H1 (cell line): Measurements from ENCODE around the gene OGFOD1. TPM values are rescaled to one million over a fixed set of nuclear protein-coding genes. Genes with fewer than 3 reads are reported as not detected.

Experiments
- CTCF ChIA-PET: fragments of 300-600 bp; sonication (Branson Sonifier 250); formaldehyde crosslinking; loops from one replicate; lab custom pipeline; 2021; ENCODE audit not compliant: partially characterized antibody; lab: Charles Lee
- POLR2A ChIA-PET: fragments of 300-600 bp; sonication (Branson Sonifier 250); formaldehyde crosslinking; loops from one replicate; lab custom pipeline; 2021; ENCODE audit warnings: inconsistent platforms; ENCODE audit not compliant: partially characterized antibody; lab: Charles Lee
- DNase-seq, 2 experiments: peaks; one replicate each; pipeline versions ENCODE4 v3.0.0 to v3.0.0-alpha.2; 2010 to 2022; ENCODE audit warnings: low spot score in 2 of 2, low read depth in 1 of 2, mixed read lengths in 1 of 2
- FAIRE-seq: peaks from 2 replicates; lab custom pipeline; 2011; peaks lifted over from hg19 to GRCh38; lab: Jason Lieb, UNC
- H2AFZ ChIP-seq: 2 replicates; pipeline ENCODE4 v1.8.1; 2012; ENCODE audit warnings: low read length, inconsistent platforms
- H2AK5ac ChIP-seq: 2 replicates; pipeline ENCODE4 v1.6.1; 2013; ENCODE audit warnings: low read depth, low read length
- H2BK120ac ChIP-seq: replicated peaks from 2 replicates; pipeline ENCODE3; 2013; ENCODE audit warnings: low read depth, low read length, inconsistent platforms
- H2BK12ac ChIP-seq: 2 replicates; pipeline ENCODE4 v1.6.1; 2013; ENCODE audit warnings: low read depth, low read length
- H2BK15ac ChIP-seq: 2 replicates; pipeline ENCODE4 v1.6.1; 2013; ENCODE audit warnings: low read length
- H2BK20ac ChIP-seq: 2 replicates; pipeline ENCODE4 v1.6.1; 2013; ENCODE audit warnings: low read length
- H2BK5ac ChIP-seq: 2 replicates; pipeline ENCODE4 v1.6.1; 2013; ENCODE audit warnings: low read depth, low read length
- H3K14ac ChIP-seq: 2 replicates; pipeline ENCODE4 v1.6.1; 2013; ENCODE audit warnings: inconsistent platforms; ENCODE audit not compliant: insufficient read length
- H3K18ac ChIP-seq: 2 replicates; pipeline ENCODE4 v1.6.1; 2013; ENCODE audit warnings: low read length; ENCODE audit errors: extremely low read depth
- H3K23ac ChIP-seq: 2 replicates; pipeline ENCODE4 v1.6.1; 2013; ENCODE audit warnings: inconsistent platforms; ENCODE audit not compliant: insufficient read length
- H3K23me2 ChIP-seq: 2 replicates; pipeline ENCODE4 v1.6.1; 2013; ENCODE audit warnings: low read depth, low read length
- H3K27ac ChIP-seq: 2 replicates; pipeline ENCODE4 v1.6.1; 2011; ENCODE audit warnings: low read depth, low read length, inconsistent platforms
- H3K27me3 ChIP-seq, 4 experiments: replicated peaks in 1 of 4; 1 replicate in 1 of 4; 2 replicates in 3 of 4; pipeline versions ENCODE4 v1.6.1 to v1.8.1; 2011 to 2013; ENCODE audit warnings: low read length in 3 of 4, mild to moderate bottlenecking in 3 of 4, inconsistent platforms in 2 of 4, mixed read lengths in 2 of 4, moderate library complexity in 1 of 4; ENCODE audit not compliant: control insufficient read depth in 3 of 4, insufficient read depth in 3 of 4; ENCODE audit errors: extremely low read depth in 1 of 4
- H3K36me3 ChIP-seq, 4 experiments: 2 replicates each; pipeline versions ENCODE4 v1.6.1 to v1.8.1; 2011 to 2013; ENCODE audit warnings: mild to moderate bottlenecking in 4 of 4, low read length in 3 of 4, moderate library complexity in 2 of 4, control low read depth in 1 of 4, inconsistent platforms in 1 of 4; ENCODE audit not compliant: insufficient read depth in 4 of 4, control insufficient read depth in 2 of 4
- H3K4ac ChIP-seq: replicated peaks from 2 replicates; pipeline ENCODE3; 2013; ENCODE audit warnings: low read length, low read depth, mixed read lengths, inconsistent platforms; ENCODE audit not compliant: insufficient read length
- H3K4me1 ChIP-seq, 4 experiments: replicated peaks in 1 of 4; 1 replicate in 1 of 4; 2 replicates in 3 of 4; pipeline versions ENCODE4 v1.6.1 to v1.8.1; 2011 to 2013; ENCODE audit warnings: low read length in 3 of 4, inconsistent platforms in 2 of 4, mixed read lengths in 1 of 4; ENCODE audit not compliant: insufficient read depth in 4 of 4, control insufficient read depth in 3 of 4
- H3K4me2 ChIP-seq, 2 experiments: 2 replicates each; pipeline versions ENCODE4 v1.6.1 to v1.8.1; 2011 to 2013; ENCODE audit warnings: low read depth in 2 of 2, low read length in 2 of 2, control low read depth in 1 of 2, inconsistent platforms in 1 of 2, mild to moderate bottlenecking in 1 of 2; ENCODE audit not compliant: insufficient read depth in 1 of 2
- H3K4me3 ChIP-seq, 4 experiments: fragments of 200-600, 300-600 bp in 1 of 4; sonication (generic), shearing (Covaris generic), sonication (Bioruptor Twin) in 1 of 4; 2 replicates each; pipeline versions ENCODE4 v1.5.1 to v1.8.1; 2011 to 2016; ENCODE audit warnings: low read length in 4 of 4, low read depth in 3 of 4, control low read depth in 2 of 4, inconsistent platforms in 2 of 4, mild to moderate bottlenecking in 2 of 4, mixed read lengths in 1 of 4, moderate library complexity in 1 of 4; ENCODE audit not compliant: insufficient read depth in 2 of 4; ENCODE audit errors: extremely low read depth in 1 of 4
- H3K56ac ChIP-seq: replicated peaks from 2 replicates; pipeline ENCODE3; 2013; ENCODE audit warnings: low read depth, mild to moderate bottlenecking, mixed read lengths, low read length, inconsistent platforms; ENCODE audit not compliant: insufficient read length
- H3K79me1 ChIP-seq: 2 replicates; pipeline ENCODE4 v1.6.1; 2013; ENCODE audit warnings: low read depth, low read length, control low read depth
- H3K79me2 ChIP-seq, 2 experiments: 2 replicates each; pipeline versions ENCODE4 v1.6.1 to v1.8.1; 2012 to 2013; ENCODE audit warnings: low read length in 2 of 2, mild to moderate bottlenecking in 2 of 2, inconsistent platforms in 1 of 2; ENCODE audit not compliant: insufficient read depth in 2 of 2, control insufficient read depth in 1 of 2
- H3K9ac ChIP-seq, 4 experiments: replicated peaks in 1 of 4; 1 replicate in 1 of 4; 2 replicates in 3 of 4; pipeline versions ENCODE4 v1.6.1 to v1.8.1; 2011 to 2013; ENCODE audit warnings: low read depth in 3 of 4, low read length in 3 of 4, control low read depth in 2 of 4, mild to moderate bottlenecking in 2 of 4, moderate library complexity in 2 of 4, inconsistent platforms in 1 of 4; ENCODE audit errors: extremely low read depth in 1 of 4
- H3K9me3 ChIP-seq, 2 experiments: 2 replicates each; pipeline versions ENCODE4 v1.6.1 to v1.8.1; 2012 to 2013; ENCODE audit warnings: mild to moderate bottlenecking in 2 of 2, moderate library complexity in 2 of 2, control low read depth in 1 of 2, inconsistent platforms in 1 of 2, low read depth in 1 of 2, low read length in 1 of 2, mixed read lengths in 1 of 2; ENCODE audit not compliant: insufficient read depth in 2 of 2
- H4K20me1 ChIP-seq, 2 experiments: replicated peaks in 1 of 2; 2 replicates each; pipeline versions ENCODE3 to v1.8.1; 2011 to 2013; ENCODE audit warnings: inconsistent platforms in 2 of 2, low read length in 2 of 2, mild to moderate bottlenecking in 1 of 2; ENCODE audit not compliant: insufficient read depth in 2 of 2, control insufficient read depth in 1 of 2
- H4K5ac ChIP-seq: 2 replicates; pipeline ENCODE4 v1.6.1; 2013; ENCODE audit warnings: low read length, low read depth, mixed read lengths, inconsistent platforms; ENCODE audit not compliant: insufficient read length
- H4K8ac ChIP-seq: 2 replicates; pipeline ENCODE4 v1.8.0; 2013; ENCODE audit warnings: mild to moderate bottlenecking, moderate library complexity, low read length, inconsistent platforms; ENCODE audit not compliant: insufficient read depth; ENCODE audit errors: extremely low read depth
- H4K91ac ChIP-seq: replicated peaks from 2 replicates; pipeline ENCODE3; 2013; ENCODE audit warnings: low read length, mixed read lengths, inconsistent platforms; ENCODE audit not compliant: insufficient read length
- CEBPB ChIP-seq: IDR thresholded peaks from 2 replicates; pipeline ENCODE4 v1.6.1; 2012; ENCODE audit warnings: low read depth, low read length
- EZH2 ChIP-seq: fragments of 200-600 bp; sonication (generic); IDR thresholded peaks from 2 replicates; pipeline ENCODE4 v1.7.1; 2012; ENCODE audit warnings: low read depth, mild to moderate bottlenecking, moderate library complexity, low read length, inconsistent platforms; ENCODE audit not compliant: severe bottlenecking
- GTF2F1 ChIP-seq: IDR thresholded peaks from 2 replicates; pipeline ENCODE4 v1.6.1; 2012; ENCODE audit warnings: low read depth, low read length, improper control_type of control experiment, borderline replicate concordance
- HDAC2 ChIP-seq, 2 experiments: fragments of 300-600 bp in 1 of 2; sonication (generic) in 1 of 2; IDR thresholded peaks; 2 replicates each; pipeline ENCODE4 v1.6.1; 2011 to 2012; ENCODE audit warnings: low read depth in 2 of 2, low read length in 2 of 2, mild to moderate bottlenecking in 2 of 2, moderate library complexity in 2 of 2, borderline replicate concordance in 1 of 2, inconsistent platforms in 1 of 2
- POU5F1 ChIP-seq: IDR thresholded peaks from 2 replicates; pipeline ENCODE4 v1.6.1; 2011; ENCODE audit warnings: low read depth, mild to moderate bottlenecking, low read length, moderate library complexity
- SRF ChIP-seq: IDR thresholded peaks from 2 replicates; pipeline ENCODE4 v1.6.1; 2011; ENCODE audit warnings: mild to moderate bottlenecking, low read depth, low read length, moderate library complexity
- TEAD4 ChIP-seq: IDR thresholded peaks from 2 replicates; pipeline ENCODE4 v1.6.1; 2012; ENCODE audit warnings: low read depth, low read length, inconsistent platforms, mixed read lengths
- WGBS, 2 experiments: shearing (Covaris generic) in 1 of 2; methylation state at CpG; one replicate each; pipeline versions ENCODE4 v1.1.6 to v1.1.7; 2013 to 2015; ENCODE audit warnings: low lambda C conversion rate in 2 of 2, mixed read lengths in 2 of 2, inconsistent platforms in 1 of 2, low coverage in 1 of 2, missing lambda C conversion rate in 1 of 2; ENCODE audit not compliant: insufficient replicate concordance in 2 of 2, insufficient coverage in 1 of 2, insufficient read length in 1 of 2; ENCODE audit errors: extremely low coverage in 1 of 2, missing lambda C conversion rate in 1 of 2; 5-methylcytosine and 5-hydroxymethylcytosine counted together
- polyA plus RNA-seq, 7 experiments: library from polyadenylated mRNA; depleted of rRNA in 3 of 7; stranded (reverse) in 5 of 7; unstranded in 2 of 7; fragments of >200 nt in 5 of 7; fragments of 200-250 nt in 2 of 7; gene quantifications; 1 replicate in 5 of 7; 2 replicates in 1 of 7; 4 replicates in 1 of 7; pipeline versions ENCODE4 v1.2.1 to v1.2.3, GENCODE V29; 2011 to 2013; ENCODE audit warnings: missing spikeins in 2 of 7, mixed read lengths in 2 of 7
- total RNA-seq: library from RNA; stranded (reverse); fragmentation: NEBNext Ultra II Directional; extraction: Animal tissue kit (Norgen Biotek cat#: 25700); gene quantifications from 2 replicates; pipeline ENCODE4 v1.2.1, GENCODE V29; 2021

Gene OGFOD1
- total and polyA plus RNA-seq, 2 of the 8 experiments (the other 6 are each of a cell fraction or from before 2014, with no cell fraction given) = 24.6 to 61.4 TPM

DNA sequence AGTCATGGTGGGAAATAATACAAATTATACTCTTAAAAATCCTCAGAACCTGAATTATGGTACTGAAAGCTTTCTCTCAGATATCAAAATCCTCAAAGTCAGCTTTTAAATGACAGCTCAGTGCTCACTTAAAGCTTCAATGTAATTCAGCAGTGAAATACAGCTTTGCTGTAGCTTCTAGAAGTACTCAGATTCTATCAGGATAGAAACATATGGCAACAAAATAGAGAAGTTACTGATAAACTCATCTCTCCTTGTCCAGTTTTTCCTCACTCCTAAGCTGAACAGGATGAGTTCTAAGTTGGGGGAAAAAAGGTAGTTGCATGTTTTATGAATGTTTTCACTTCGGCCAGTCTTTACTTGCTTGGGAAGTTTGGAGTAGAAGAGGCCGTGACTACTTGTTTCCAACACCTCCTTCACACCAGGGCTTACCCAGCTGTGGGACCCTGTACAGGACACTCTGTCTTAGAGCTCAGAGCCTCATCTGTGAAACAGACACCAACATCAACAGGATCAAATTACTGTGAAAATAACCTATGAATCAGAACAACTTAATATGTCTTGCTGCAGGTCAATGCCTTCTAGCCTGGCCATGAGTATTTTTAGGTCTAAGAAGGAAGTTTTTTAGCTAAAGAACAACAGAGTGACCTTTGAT lies 30.2 kb downstream of the OGFOD1 start:
- H2BK12ac ChIP-seq = no peak overlapping the region
- H3K23ac ChIP-seq = no peak overlapping the region
- no peaks in the 10 kb centered on the region for H3K23me2 ChIP-seq
- no peaks in the 10 kb centered on the region for H3K79me1 ChIP-seq
- H2BK5ac ChIP-seq = no peak overlapping the region
- FAIRE-seq = no peak
- H3K56ac ChIP-seq = no peak overlapping the region
- H4K91ac ChIP-seq = no peak overlapping the region
- H3K79me2 ChIP-seq = no peaks in the 10 kb centered on the region
- H3K4me3 ChIP-seq = no peak overlapping the region
- no peak overlapping the region for H3K4ac ChIP-seq
- no peak overlapping the region for H3K14ac ChIP-seq
- no peak overlapping the region for H3K4me2 ChIP-seq
- H2AK5ac ChIP-seq = no peak overlapping the region
- H3K4me1 ChIP-seq = peaks cover 0 to 4% (median 0%) of the 10 kb centered on the region in 4 experiments; a peak in 2 of 7 replicates
- POLR2A ChIA-PET = interaction anchor here (1.0 to 1.1 kb wide), 2 partner anchors 8 to 18 kb away, joined by 3 to 5 read pairs; no protein-coding TSS in a partner anchor
- no peak overlapping the region for H3K9ac ChIP-seq
- H3K27ac ChIP-seq = no peak overlapping the region
- H3K36me3 ChIP-seq = peaks cover 3 to 22% (median 12%) of the 10 kb centered on the region in 4 experiments; a peak in 7 of 8 replicates
- no peak overlapping the region for H2BK15ac ChIP-seq
- H3K27me3 ChIP-seq = no peaks in the 10 kb centered on the region
- TF ChIP-seq HDAC2 (IDR thresholded peaks at IDR 0.05; ENCODE audit: borderline replicate concordance in 1 of 2, low read depth in 2 of 2, low read length in 2 of 2) = no peak
- no peak for TF ChIP-seq POU5F1
- TF ChIP-seq EZH2 = no peak
- no peak for TF ChIP-seq TEAD4
- TF ChIP-seq CEBPB = no peak
- TF ChIP-seq SRF = no peak
- TF ChIP-seq GTF2F1 = no peak
- TF ChIP-seq, all 59 proteins: peak for 0
- no peak overlapping the region for H4K8ac ChIP-seq
- no peaks in the 10 kb centered on the region for H4K20me1 ChIP-seq
- no peak overlapping the region for H2BK120ac ChIP-seq
- H3K9me3 ChIP-seq = no peaks in the 10 kb centered on the region
- CTCF ChIA-PET = interaction anchor here (1.3 to 1.8 kb wide), 2 partner anchors 119 to 221 kb away, joined by 3 to 5 read pairs; no protein-coding TSS in a partner anchor
- no peak overlapping the region for H3K18ac ChIP-seq
- H2AFZ ChIP-seq = no peak overlapping the region
- DNase-seq = no peak
- H2BK20ac ChIP-seq = no peak overlapping the region
- no peak overlapping the region for H4K5ac ChIP-seq
- 83% methylated on average over 2 of the region's 2 CpGs; no CpG with 5 or more reads in 1 of the 2 experiments for WGBS, 2 experiments
